ENCODE data around the gene EIF2D. TPM values are rescaled to one million over a fixed set of nuclear protein-coding genes. Genes with fewer than 3 reads are reported as not detected.

The EIF2D gene
- total RNA-seq, 1 donor from 2014 or later, result 45.6 TPM

GRCh38 chr1:206656936-206657335 lies 44.7 kb upstream of the EIF2D start:
- H3K4me3 ChIP-seq (ENCODE audit: low read depth, low read length), result no peak overlapping the region
- DNase-seq (ENCODE audit: low read depth), result no peak
- TF ChIP-seq CTCF (conservative IDR thresholded peaks at IDR 0.05; ENCODE audit: low read depth, low read length), result no peak

DNA sequence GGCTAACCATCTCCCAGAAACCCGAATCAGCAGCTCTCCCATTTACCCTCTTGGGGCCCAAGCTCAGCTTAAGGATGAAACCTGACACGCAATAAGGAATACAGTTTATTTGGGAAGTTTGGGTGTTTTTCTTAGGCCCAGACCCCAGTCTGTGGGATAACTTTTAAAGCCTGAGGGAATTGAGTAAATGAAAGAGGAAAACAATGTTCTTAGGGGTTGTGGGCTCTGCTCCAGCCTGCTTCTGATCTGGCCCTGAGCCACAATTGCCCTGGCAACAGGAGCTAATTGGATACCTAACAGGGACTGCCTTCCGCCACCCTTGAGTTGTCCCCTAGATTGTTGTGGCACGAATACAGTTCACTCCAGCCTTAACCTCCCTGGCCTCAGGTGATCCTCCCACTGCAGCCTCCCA lies 43.2 kb upstream of the EIF2D start:
- no peak overlapping the region for H3K4me3 ChIP-seq (ENCODE audit: low read depth, low read length)
- DNase-seq (ENCODE audit: low read depth), result no peak
- TF ChIP-seq CTCF (conservative IDR thresholded peaks at IDR 0.05; ENCODE audit: low read depth, low read length), result no peak

GRCh38 chr1:206654828-206655227 lies 42.6 kb upstream of the EIF2D start:
- no peak for TF ChIP-seq CTCF (conservative IDR thresholded peaks at IDR 0.05; ENCODE audit: low read depth, low read length)
- DNase-seq (ENCODE audit: low read depth), result no peak

GRCh38 chr1:206653715-206654459 lies 41.6 kb upstream of the EIF2D start:
- H3K4me3 ChIP-seq (ENCODE audit: low read depth, low read length), result no peak overlapping the region
- TF ChIP-seq CTCF (conservative IDR thresholded peaks at IDR 0.05; ENCODE audit: low read depth, low read length), result no peak
- DNase-seq (ENCODE audit: low read depth), result no peak

More at GRCh38 chr1:206654828-206655227, 42.6 kb upstream of the EIF2D start:
- no peak overlapping the region for H3K4me3 ChIP-seq (ENCODE audit: low read depth, low read length)

DNA sequence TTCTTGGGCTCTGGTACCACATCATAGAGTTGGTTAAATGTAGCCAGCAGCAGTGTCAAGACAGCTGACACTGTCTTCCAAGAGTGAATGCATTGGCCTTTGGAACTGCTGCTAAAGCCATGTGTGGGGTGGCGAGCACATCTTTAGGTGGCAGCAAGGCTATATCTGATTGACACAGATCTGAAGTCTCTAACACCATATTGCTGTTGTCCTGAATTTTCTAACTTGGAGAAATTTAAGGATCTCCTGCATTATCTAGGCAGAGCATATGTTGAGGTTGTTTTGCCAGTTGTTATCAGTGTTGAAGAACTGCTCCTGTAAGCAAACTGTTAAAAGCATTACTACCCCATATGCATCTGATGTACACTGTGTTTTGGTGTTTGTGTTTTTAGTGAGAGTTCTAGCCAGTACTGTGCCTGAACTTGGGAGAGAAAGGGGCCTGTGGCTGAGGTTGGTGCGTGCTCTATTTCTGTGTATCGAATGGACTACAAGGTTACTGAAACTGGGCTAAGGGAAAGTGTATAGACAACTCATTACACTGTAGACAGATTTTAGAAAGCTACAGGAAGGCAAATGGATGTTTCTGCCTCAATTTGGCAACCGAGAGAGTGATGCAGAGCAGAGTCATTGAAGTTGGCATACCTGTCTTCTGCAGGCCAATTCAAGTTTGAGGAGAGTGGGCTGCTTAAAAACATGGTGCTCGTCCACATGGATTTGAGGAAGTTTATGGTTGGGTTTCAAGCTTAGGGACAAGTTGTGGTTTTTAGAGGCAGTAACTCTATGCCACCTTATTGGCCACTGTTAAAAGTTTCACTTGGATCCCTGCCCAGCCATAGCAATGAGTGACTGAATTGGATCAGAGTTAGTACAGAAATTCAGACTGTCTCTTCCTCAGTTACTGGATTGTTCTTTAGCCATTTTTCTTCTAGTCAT lies 40.0 kb upstream of the EIF2D start:
- DNase-seq (ENCODE audit: low read depth), result no peak
- TF ChIP-seq CTCF (conservative IDR thresholded peaks at IDR 0.05; ENCODE audit: low read depth, low read length), result no peak

GRCh38 chr1:206651014-206651413 lies 38.7 kb upstream of the EIF2D start:
- no peak for DNase-seq (ENCODE audit: low read depth)
- H3K4me3 ChIP-seq (ENCODE audit: low read depth, low read length), result no peak overlapping the region
- no peak for TF ChIP-seq CTCF (conservative IDR thresholded peaks at IDR 0.05; ENCODE audit: low read depth, low read length)

More for the DNA sequence above, 40.0 kb upstream of the EIF2D start:
- H3K4me3 ChIP-seq (ENCODE audit: low read depth, low read length), result no peak overlapping the region
